ENCODE results near the gene ANAPC10.

ANAPC10 gene

GRCh38 chr4:144962300-144962699 lies 135.7 kb downstream of the ANAPC10 start:
- H3K27ac ChIP-seq, result no peak overlapping the region
- H3K36me3 ChIP-seq, result no peaks in the 10 kb centered on the region
- no peaks in the 10 kb centered on the region for H3K27me3 ChIP-seq
- no peak overlapping the region for H3K4me3 ChIP-seq (ENCODE audit: low read depth in 1 of 2, low read length in 1 of 2)
- no peaks in the 10 kb centered on the region for H3K9me3 ChIP-seq
- TF ChIP-seq, protein P1, sequence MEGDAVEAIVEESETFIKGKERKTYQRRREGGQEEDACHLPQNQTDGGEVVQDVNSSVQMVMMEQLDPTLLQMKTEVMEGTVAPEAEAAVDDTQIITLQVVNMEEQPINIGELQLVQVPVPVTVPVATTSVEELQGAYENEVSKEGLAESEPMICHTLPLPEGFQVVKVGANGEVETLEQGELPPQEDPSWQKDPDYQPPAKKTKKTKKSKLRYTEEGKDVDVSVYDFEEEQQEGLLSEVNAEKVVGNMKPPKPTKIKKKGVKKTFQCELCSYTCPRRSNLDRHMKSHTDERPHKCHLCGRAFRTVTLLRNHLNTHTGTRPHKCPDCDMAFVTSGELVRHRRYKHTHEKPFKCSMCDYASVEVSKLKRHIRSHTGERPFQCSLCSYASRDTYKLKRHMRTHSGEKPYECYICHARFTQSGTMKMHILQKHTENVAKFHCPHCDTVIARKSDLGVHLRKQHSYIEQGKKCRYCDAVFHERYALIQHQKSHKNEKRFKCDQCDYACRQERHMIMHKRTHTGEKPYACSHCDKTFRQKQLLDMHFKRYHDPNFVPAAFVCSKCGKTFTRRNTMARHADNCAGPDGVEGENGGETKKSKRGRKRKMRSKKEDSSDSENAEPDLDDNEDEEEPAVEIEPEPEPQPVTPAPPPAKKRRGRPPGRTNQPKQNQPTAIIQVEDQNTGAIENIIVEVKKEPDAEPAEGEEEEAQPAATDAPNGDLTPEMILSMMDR (IDR thresholded peaks at IDR 0.05), result no peak
- H3K4me1 ChIP-seq (ENCODE audit: control insufficient read depth in 1 of 2, insufficient read depth in 1 of 2, low read depth in 1 of 2, low read length in 1 of 2), result no peaks in the 10 kb centered on the region

GRCh38 chr4:144955104-144955503 lies 142.9 kb downstream of the ANAPC10 start:
- Histone ChIP-seq H3K4me1 (ENCODE audit: control insufficient read depth in 1 of 2, insufficient read depth in 1 of 2, low read depth in 1 of 2, low read length in 1 of 2) (no peaks in the 10 kb centered on the region), H3K27me3 (no peaks in the 10 kb centered on the region), H3K9me3 (no peaks in the 10 kb centered on the region), H3K4me3 (ENCODE audit: low read depth in 1 of 2, low read length in 1 of 2) (no peak overlapping the region), H3K27ac (no peak overlapping the region), H3K36me3 (no peaks in the 10 kb centered on the region)
- TF ChIP-seq, protein P1 (IDR thresholded peaks at IDR 0.05), result no peak

DNA sequence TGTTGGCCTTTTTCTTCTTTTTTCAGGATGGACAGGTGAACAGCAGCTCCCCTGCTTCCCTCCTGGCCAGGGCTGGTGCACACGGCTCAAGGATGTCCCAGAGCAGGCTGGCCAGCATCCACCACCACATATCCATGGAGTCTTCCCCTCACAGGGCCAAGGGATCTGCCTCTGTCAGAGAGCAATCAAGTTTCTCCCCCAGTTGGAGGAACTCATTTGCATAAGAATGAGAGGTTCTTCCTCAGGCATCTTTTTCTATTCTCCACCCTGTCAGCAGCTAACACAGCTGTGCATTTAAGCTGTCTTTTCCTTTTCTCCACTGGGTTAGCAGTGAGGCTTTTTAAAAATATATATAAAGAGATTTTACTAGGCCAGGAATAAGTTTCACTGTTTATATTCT lies 143.8 kb downstream of the ANAPC10 start:
- Histone ChIP-seq H3K27ac (no peak overlapping the region), H3K4me3 (ENCODE audit: low read depth in 1 of 2, low read length in 1 of 2) (no peak overlapping the region), H3K9me3 (no peaks in the 10 kb centered on the region)

DNA sequence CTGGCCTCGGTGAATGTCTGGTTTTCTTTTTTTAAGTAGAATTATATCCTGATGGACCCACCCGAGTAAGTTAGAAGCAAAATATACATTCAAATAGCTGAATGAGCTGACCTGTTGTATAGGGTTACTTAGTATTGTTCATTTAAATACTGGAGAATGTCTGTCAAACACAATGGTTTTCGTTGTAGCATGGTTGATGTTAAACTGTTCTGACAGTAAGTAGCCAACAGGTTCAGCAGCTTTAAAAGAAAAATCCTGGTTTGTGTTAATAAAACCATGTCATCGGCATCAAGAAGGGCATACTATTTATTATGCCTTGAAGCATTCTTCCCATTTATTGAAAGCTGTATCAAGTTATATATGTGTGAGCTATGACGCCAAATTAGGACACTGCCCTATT lies 149.6 kb downstream of the ANAPC10 start:
- TF ChIP-seq, protein P1 (IDR thresholded peaks at IDR 0.05), result no peak
- H3K27ac ChIP-seq, result no peak overlapping the region
- H3K9me3 ChIP-seq, result no peaks in the 10 kb centered on the region
- H3K27me3 ChIP-seq, result no peaks in the 10 kb centered on the region
- H3K4me1 ChIP-seq (ENCODE audit: control insufficient read depth in 1 of 2, insufficient read depth in 1 of 2, low read depth in 1 of 2, low read length in 1 of 2), result no peaks in the 10 kb centered on the region
- H3K36me3 ChIP-seq, result no peaks in the 10 kb centered on the region
- H3K4me3 ChIP-seq (ENCODE audit: low read depth in 1 of 2, low read length in 1 of 2), result no peak overlapping the region

More for the DNA sequence above, 143.8 kb downstream of the ANAPC10 start:
- TF ChIP-seq, protein P1 (IDR thresholded peaks at IDR 0.05), result no peak
- no peaks in the 10 kb centered on the region for H3K4me1 ChIP-seq (ENCODE audit: control insufficient read depth in 1 of 2, insufficient read depth in 1 of 2, low read depth in 1 of 2, low read length in 1 of 2)
- no peaks in the 10 kb centered on the region for H3K27me3 ChIP-seq
- H3K36me3 ChIP-seq, result no peaks in the 10 kb centered on the region

DNA sequence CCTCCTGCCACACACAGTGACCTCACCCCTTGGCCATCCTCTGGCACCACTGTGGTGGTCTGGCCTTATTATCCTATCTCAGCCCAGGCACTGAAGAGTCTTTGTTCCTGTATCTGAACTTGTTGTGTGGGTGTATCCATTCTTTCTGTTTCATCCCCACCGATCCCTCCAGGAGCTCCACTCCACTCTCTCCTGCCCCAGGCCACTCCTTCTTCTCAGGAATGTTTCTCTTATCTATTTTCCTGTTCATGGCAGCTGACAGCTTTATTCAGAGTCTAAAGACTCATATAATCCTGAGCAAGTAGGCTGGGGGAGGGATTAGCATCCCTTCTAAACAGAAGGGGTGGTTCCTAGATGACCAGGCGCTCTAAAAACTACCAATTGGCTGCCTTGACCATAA lies 150.0 kb downstream of the ANAPC10 start:
- Histone ChIP-seq H3K27ac (no peak overlapping the region), H3K27me3 (no peaks in the 10 kb centered on the region), H3K4me3 (ENCODE audit: low read depth in 1 of 2, low read length in 1 of 2) (no peak overlapping the region), H3K4me1 (ENCODE audit: control insufficient read depth in 1 of 2, insufficient read depth in 1 of 2, low read depth in 1 of 2, low read length in 1 of 2) (no peaks in the 10 kb centered on the region), H3K9me3 (no peaks in the 10 kb centered on the region), H3K36me3 (no peaks in the 10 kb centered on the region)
- TF ChIP-seq, protein P1 (IDR thresholded peaks at IDR 0.05), result no peak
